ENCODE data around the gene PRSS8. TPM values are rescaled to one million over a fixed set of nuclear protein-coding genes. Genes with fewer than 3 reads are reported as not detected.

The PRSS8 gene
- total RNA-seq, 1 donor from 2014 or later, result 75.4 TPM

DNA sequence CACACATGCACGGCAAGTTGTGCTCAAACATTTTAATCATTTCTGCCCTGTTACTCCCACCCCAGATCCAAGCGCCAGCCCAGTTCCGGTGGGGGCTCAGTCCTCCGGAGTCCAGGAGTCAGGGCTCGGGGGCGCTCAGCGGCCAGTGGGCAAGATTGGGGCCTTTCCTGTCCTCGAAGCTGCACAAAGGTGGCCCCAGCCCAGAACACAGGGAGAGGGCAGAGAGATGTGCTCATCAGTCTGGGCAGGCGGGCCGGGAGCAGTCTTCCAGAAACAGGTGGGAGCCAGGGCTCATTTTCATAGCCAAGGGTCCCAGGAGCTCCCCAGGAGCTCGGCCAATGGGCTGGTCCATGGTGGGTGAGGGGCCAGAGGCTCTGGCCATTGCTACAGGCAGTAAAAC, 4.1 kb downstream of the PRSS8 start:
- H3K9me3 ChIP-seq, result no peaks in the 10 kb centered on the region
- H3K4me1 ChIP-seq, result peaks cover 67% of the 10 kb centered on the region
- ATAC-seq (no peak), DNase-seq (no peak)
- peaks cover 55% of the 10 kb centered on the region for H3K36me3 ChIP-seq
- H3K4me3 ChIP-seq, result no peak overlapping the region
- H3K27me3 ChIP-seq (ENCODE audit: low read depth), result no peaks in the 10 kb centered on the region
- intact Hi-C loops (cut with DNase I), result no loop called here
- H3K27ac ChIP-seq, result peak overlapping the region; percentile 96
- TF ChIP-seq, protein P1, sequence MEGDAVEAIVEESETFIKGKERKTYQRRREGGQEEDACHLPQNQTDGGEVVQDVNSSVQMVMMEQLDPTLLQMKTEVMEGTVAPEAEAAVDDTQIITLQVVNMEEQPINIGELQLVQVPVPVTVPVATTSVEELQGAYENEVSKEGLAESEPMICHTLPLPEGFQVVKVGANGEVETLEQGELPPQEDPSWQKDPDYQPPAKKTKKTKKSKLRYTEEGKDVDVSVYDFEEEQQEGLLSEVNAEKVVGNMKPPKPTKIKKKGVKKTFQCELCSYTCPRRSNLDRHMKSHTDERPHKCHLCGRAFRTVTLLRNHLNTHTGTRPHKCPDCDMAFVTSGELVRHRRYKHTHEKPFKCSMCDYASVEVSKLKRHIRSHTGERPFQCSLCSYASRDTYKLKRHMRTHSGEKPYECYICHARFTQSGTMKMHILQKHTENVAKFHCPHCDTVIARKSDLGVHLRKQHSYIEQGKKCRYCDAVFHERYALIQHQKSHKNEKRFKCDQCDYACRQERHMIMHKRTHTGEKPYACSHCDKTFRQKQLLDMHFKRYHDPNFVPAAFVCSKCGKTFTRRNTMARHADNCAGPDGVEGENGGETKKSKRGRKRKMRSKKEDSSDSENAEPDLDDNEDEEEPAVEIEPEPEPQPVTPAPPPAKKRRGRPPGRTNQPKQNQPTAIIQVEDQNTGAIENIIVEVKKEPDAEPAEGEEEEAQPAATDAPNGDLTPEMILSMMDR (IDR thresholded peaks at IDR 0.05), result no peak

DNA sequence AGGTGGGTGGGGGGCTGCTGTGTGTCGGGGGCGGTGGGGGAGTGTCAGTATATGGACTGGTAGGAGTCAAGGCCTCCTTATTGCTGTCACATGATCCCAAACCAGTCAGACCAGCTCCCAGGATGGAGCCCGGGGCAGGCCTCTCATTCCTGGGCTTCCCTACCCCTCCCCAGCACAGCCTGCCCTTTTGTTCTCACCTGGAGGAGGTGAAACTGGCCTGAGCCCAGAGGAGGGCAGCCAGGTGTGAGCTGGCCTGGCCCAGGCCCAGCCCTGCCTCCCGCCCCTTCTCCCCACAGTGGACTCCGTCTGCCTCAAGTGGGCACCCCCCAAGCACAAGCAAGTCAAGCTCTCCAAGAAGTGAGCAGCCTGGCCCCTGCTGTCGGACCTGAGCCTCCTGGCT, 4.6 kb downstream of the PRSS8 start:
- intact Hi-C loops (cut with DNase I), result no loop called here

DNA sequence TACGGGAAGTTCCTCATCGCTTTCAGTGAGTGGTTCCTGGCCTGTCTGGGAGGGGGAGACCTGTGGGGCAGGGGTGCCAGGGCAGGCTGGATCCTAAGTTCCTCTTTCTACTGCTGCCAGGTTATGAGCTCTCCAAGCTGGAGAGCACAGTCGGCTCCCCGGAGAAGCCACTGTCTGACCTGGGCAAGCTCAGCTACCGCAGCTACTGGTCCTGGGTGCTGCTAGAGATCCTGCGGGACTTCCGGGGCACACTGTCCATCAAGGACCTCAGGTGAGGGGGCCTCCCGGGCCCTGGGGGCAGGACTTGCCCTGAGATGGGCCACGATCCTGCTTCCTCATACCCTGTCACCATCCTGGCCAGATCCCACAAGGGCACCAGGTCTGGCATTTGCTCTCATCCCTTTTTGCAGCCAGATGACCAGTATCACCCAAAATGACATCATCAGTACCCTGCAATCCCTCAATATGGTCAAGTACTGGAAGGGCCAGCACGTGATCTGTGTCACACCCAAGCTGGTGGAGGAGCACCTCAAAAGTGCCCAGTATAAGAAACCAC, 5.1 kb downstream of the PRSS8 start:
- H3K4me3 ChIP-seq, result peak overlapping the region; percentile 33
- peaks cover 55% of the 10 kb centered on the region for H3K36me3 ChIP-seq
- H3K27ac ChIP-seq, result peak overlapping the region; percentile 96
- TF ChIP-seq, protein P1 (IDR thresholded peaks at IDR 0.05), result no peak
- H3K27me3 ChIP-seq (ENCODE audit: low read depth), result no peaks in the 10 kb centered on the region
- DNase-seq (peak; percentile 77), ATAC-seq (peak; percentile 0)
- H3K4me1 ChIP-seq, result peaks cover 67% of the 10 kb centered on the region
- intact Hi-C loops (cut with DNase I), result no loop called here
- no peaks in the 10 kb centered on the region for H3K9me3 ChIP-seq

More for the DNA sequence above, 4.6 kb downstream of the PRSS8 start:
- ATAC-seq (peak; percentile 73 to 77), DNase-seq (peak; percentile 93)
- Histone ChIP-seq H3K4me1 (peaks cover 67% of the 10 kb centered on the region), H3K4me3 (no peak overlapping the region), H3K27me3 (ENCODE audit: low read depth) (no peaks in the 10 kb centered on the region), H3K36me3 (peaks cover 55% of the 10 kb centered on the region), H3K9me3 (no peaks in the 10 kb centered on the region), H3K27ac (peak overlapping the region; percentile 96)
- TF ChIP-seq, protein P1 (IDR thresholded peaks at IDR 0.05), result no peak

DNA sequence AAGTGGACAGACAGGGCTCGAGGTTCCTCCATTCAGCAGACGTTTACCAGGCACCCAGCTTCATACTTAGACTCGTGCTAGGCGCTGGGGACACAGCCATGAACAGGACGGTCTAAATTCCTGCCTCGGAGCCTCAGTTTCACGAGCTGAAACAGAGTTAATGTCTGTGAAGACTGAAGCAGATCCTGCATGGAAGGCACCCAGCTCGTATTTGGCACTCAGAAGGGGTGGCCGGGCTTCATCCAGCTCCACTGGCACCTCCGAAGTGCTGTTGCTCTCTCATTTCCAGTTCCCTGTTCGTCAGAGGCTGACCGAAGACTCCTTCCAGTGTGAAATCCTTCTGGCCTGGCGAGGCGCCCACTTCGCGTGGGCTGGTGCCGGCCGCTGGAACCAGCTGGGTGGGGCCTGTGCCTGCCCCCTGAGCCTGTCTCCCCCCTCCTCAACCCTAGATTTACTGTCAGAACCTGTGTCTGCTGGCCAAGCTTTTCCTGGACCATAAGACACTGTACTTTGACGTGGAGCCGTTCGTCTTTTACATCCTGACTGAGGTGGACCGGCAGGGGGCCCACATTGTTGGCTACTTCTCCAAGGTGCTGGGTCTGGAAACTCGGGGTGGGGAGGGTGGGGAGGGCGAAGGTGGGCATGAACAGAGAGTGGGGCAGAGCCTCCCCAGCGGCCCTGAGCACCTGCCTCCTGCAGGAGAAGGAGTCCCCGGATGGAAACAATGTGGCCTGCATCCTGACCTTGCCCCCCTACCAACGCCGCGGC, 5.8 kb downstream of the PRSS8 start:
- no peaks in the 10 kb centered on the region for H3K9me3 ChIP-seq
- ATAC-seq (peak; percentile 26 to 41), DNase-seq (peak; percentile 87)
- H3K36me3 ChIP-seq, result peaks cover 60% of the 10 kb centered on the region
- intact Hi-C loops (cut with DNase I), result no loop called here
- H3K27me3 ChIP-seq (ENCODE audit: low read depth), result no peaks in the 10 kb centered on the region
- TF ChIP-seq, protein P1 (IDR thresholded peaks at IDR 0.05), result no peak
- H3K27ac ChIP-seq, result peak overlapping the region; percentile 96
- H3K4me1 ChIP-seq, result peaks cover 67% of the 10 kb centered on the region
- peak overlapping the region; percentile 33 for H3K4me3 ChIP-seq

DNA sequence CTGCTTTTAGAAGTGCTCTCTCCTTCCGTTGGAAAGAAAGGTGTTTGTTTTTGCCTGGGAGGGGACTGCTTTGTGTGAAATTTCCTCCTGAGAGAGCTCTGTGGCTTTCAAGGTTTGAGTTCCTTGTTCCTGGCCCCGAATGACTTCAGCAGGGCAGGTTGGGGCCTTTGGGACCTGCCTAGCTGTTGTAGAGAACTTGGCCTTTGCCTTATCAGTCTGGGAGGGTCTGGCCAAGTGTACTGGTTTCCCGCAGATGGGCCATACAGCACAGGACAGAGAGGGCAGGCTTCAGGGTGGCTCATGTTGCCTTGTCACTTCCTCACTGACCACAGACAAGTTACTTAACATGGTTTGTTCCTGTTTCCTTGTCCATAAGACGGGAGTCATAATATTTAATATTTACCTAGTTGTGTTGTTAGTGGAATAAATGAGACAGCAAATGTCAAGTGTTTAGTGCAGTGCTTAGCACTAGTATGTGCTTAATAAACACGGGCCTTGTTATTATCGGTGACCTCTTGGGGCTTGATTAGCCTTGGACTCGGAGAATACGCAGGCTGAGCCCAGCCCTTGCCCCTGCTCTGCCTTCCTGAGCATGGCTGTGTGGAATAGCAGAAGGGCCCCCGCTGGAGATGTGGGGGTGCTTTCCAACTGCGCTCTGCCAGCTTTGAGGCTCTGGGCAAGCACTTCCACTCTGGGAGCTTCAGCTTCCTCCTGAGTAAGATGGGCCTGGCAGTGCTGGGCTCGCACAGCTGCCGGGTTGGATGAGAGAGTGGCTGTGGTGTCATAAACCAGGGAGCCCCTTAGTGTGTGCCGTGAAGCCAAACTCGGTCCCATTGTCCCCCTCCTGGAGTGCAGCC, 6.6 kb downstream of the PRSS8 start:
- peak overlapping the region; percentile 16 for H3K4me3 ChIP-seq
- H3K9me3 ChIP-seq, result no peaks in the 10 kb centered on the region
- H3K36me3 ChIP-seq, result peaks cover 68% of the 10 kb centered on the region
- H3K27ac ChIP-seq, result peak overlapping the region; percentile 96
- TF ChIP-seq, protein P1 (IDR thresholded peaks at IDR 0.05), result no peak
- intact Hi-C loops (cut with DNase I), result no loop called here
- ATAC-seq (peak; percentile 77 to 85), DNase-seq (peak; percentile 88)
- no peaks in the 10 kb centered on the region for H3K27me3 ChIP-seq (ENCODE audit: low read depth)
- peaks cover 67% of the 10 kb centered on the region for H3K4me1 ChIP-seq

All from lower lobe of right lung (tissue), 2 donors.